HepG2 (cell line): ENCODE measurements around the gene TNP2. TPM values are rescaled to one million over a fixed set of nuclear protein-coding genes. Genes with fewer than 3 reads are reported as not detected.
A peak's percentile ranks its signal among the peaks of the same experiment; 100 is the strongest.

ENCODE experiments used
- ADNP ChIP-seq: sonication (generic); formaldehyde crosslinking; IDR thresholded peaks from 2 replicates; pipeline ENCODE4 v1.4.0; 2020; ENCODE audit warnings: missing genetic modification reagents
- ETV5 ChIP-seq: IDR thresholded peaks from 2 replicates; pipeline ENCODE4 v1.6.1; 2018; ENCODE audit warnings: missing biosample characterization, missing genetic modification reagents, inconsistent platforms, borderline replicate concordance
- FOXK1 ChIP-seq: sonication (generic); formaldehyde crosslinking; IDR thresholded peaks from 2 replicates; pipeline ENCODE4 v1.4.0; 2020; ENCODE audit warnings: low read depth, missing genetic modification reagents, borderline replicate concordance
- NFYC ChIP-seq: IDR thresholded peaks from 2 replicates; pipeline ENCODE4 v1.6.1; 2016; ENCODE audit warnings: missing genetic modification reagents, missing compliant biosample characterization
- PLRG1 ChIP-seq: fragments of 450-650 bp; conservative IDR thresholded peaks from 2 replicates; pipeline ENCODE4 v1.6.1; 2016
- PTBP1 ChIP-seq: fragments of 200-400 bp; formaldehyde crosslinking; IDR thresholded peaks from 2 replicates; pipeline ENCODE4 v1.6.1; 2018; ENCODE audit warnings: low read length, low read depth; ENCODE audit not compliant: poor library complexity, severe bottlenecking
- RFX5 ChIP-seq: IDR thresholded peaks from 2 replicates; pipeline ENCODE4 v1.6.1; 2011; ENCODE audit warnings: low read depth, low read length, improper control_type of control experiment
- SUZ12 ChIP-seq: fragments of 150-350 bp; IDR thresholded peaks from 2 replicates; pipeline ENCODE4 v1.6.1; 2014; ENCODE audit warnings: low read depth, low read length
- ZBTB7A ChIP-seq: sonication (generic); formaldehyde crosslinking; IDR thresholded peaks from 2 replicates; pipeline ENCODE4 v1.8.0; 2022; ENCODE audit warnings: mild to moderate bottlenecking, missing genetic modification reagents
- ZNF253 ChIP-seq: sonication (generic); formaldehyde crosslinking; IDR thresholded peaks from 2 replicates; pipeline ENCODE4 v1.8.0; 2022; ENCODE audit warnings: mild to moderate bottlenecking, missing genetic modification reagents, borderline replicate concordance
- ZNF260 ChIP-seq: sonication (generic); formaldehyde crosslinking; IDR thresholded peaks from 2 replicates; pipeline ENCODE4 v1.4.0; 2020; ENCODE audit warnings: missing genetic modification reagents, low read depth, mild to moderate bottlenecking, borderline replicate concordance
- ZNF329 ChIP-seq: sonication (generic); formaldehyde crosslinking; IDR thresholded peaks from 2 replicates; pipeline ENCODE4 v1.9.0; 2021; ENCODE audit warnings: low read depth, mild to moderate bottlenecking, missing genetic modification reagents
- ZNF530 ChIP-seq: sonication (generic); formaldehyde crosslinking; IDR thresholded peaks from 2 replicates; pipeline ENCODE4 v1.5.0; 2020; ENCODE audit warnings: low read depth, mild to moderate bottlenecking, missing genetic modification reagents
- ZNF678 ChIP-seq: sonication (generic); formaldehyde crosslinking; IDR thresholded peaks from 2 replicates; pipeline ENCODE4 v1.4.0; 2020; ENCODE audit warnings: mild to moderate bottlenecking, missing genetic modification reagents
- ZNF720 ChIP-seq: sonication (generic); formaldehyde crosslinking; IDR thresholded peaks from 2 replicates; pipeline ENCODE4 v1.4.0; 2020; ENCODE audit warnings: missing genetic modification reagents
- ZNF737 ChIP-seq: sonication (generic); formaldehyde crosslinking; IDR thresholded peaks from 2 replicates; pipeline ENCODE4 v1.5.0; 2020; ENCODE audit warnings: missing genetic modification reagents, mild to moderate bottlenecking, borderline replicate concordance
- ZSCAN9 ChIP-seq: IDR thresholded peaks from 2 replicates; pipeline ENCODE4 v1.6.1; 2016; ENCODE audit warnings: borderline replicate concordance
- polyA plus RNA-seq, 8 experiments: library from polyadenylated mRNA; depleted of rRNA in 3 of 8; stranded (reverse) in 7 of 8; unstranded in 1 of 8; fragments of >200 nt; fragmentation: Illumina TruSeq in 4 of 8; extraction: Trizol in 4 of 8; gene quantifications; 2 replicates each; pipeline versions ENCODE4 v1.2.1 to v1.2.3, GENCODE V29; 2011 to 2016; ENCODE audit warnings: low read depth in 4 of 8, missing spikeins in 1 of 8, mixed read lengths in 1 of 8; ENCODE audit not compliant: insufficient read depth in 1 of 8
- total RNA-seq, 5 experiments: library from RNA; depleted of rRNA; stranded (reverse); fragments of >200 nt; fragmentation: Illumina TruSeq; extraction: Trizol; gene quantifications; 2 replicates each; pipeline ENCODE4 v1.2.3, GENCODE V29; 2016; ENCODE audit warnings: low read depth in 1 of 5
- TF ChIP-seq, protein P1 (sequence below): sonication (generic); formaldehyde crosslinking; IDR thresholded peaks from 2 replicates; pipeline ENCODE4 v1.5.0; 2020; ENCODE audit warnings: missing genetic modification reagents, mild to moderate bottlenecking, borderline replicate concordance
- TF ChIP-seq, protein P2 (sequence below): sonication (generic); formaldehyde crosslinking; IDR thresholded peaks from 2 replicates; pipeline ENCODE4 v1.4.0; 2020; ENCODE audit warnings: missing genetic modification reagents, borderline replicate concordance
- TF ChIP-seq, protein P3 (sequence below): sonication (generic); formaldehyde crosslinking; IDR thresholded peaks from 2 replicates; pipeline ENCODE4 v1.5.0; 2020; ENCODE audit warnings: mild to moderate bottlenecking, missing genetic modification reagents
- TF ChIP-seq, protein P4 (sequence below): sonication (generic); formaldehyde crosslinking; IDR thresholded peaks from 2 replicates; pipeline ENCODE4 v1.4.0; 2020; ENCODE audit warnings: low read depth, missing genetic modification reagents

TNP2 gene
- total and polyA plus RNA-seq, 2 of the 13 experiments (the other 11 are each of a cell fraction or from before 2014, with no cell fraction given), result not detected

DNA sequence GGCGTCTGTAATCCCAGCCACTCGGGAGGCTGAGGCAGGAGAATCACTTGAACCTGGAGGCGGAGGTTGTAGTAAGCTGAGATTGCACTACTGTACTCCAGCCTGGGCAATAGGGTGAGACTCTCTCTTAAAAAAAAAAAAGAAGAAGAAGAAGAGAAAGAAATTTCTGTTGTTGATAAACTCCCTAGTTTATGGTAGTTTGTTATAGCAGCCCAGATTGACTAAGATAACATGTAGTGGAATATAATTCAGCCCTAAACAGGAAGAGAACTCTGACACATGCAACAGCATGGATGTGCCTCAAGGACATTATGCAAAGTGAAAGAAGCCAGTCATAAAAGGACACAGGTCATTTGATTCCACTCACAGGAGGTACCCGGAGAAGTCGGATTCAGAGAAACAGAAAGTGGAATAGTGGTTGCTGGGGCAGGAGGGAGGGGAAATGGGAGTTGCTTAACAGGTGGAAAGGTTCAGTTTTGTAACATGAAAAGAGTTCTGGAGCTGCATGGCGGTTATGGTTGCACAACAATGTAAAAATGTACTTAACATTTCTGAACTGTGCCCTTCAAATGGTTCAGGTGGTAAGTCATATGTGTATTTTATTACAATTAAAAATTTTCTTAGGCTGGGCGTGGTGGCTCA, 38.0 kb upstream of the TNP2 start (continued):
- TF ChIP-seq, protein P1, sequence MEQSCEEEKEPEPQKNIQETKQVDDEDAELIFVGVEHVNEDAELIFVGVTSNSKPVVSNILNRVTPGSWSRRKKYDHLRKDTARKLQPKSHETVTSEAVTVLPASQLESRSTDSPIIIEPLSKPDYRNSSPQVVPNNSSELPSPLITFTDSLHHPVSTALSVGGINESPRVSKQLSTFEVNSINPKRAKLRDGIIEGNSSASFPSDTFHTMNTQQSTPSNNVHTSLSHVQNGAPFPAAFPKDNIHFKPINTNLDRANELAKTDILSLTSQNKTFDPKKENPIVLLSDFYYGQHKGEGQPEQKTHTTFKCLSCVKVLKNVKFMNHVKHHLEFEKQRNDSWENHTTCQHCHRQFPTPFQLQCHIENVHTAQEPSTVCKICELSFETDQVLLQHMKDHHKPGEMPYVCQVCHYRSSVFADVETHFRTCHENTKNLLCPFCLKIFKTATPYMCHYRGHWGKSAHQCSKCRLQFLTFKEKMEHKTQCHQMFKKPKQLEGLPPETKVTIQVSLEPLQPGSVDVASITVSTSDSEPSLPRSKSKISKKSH (CRISPR knock-in tag), result no peak
- TF ChIP-seq ETV5 (peak; percentile 63; the same call in 1 of the 2 replicates), FOXK1 (CRISPR knock-in tag) (peak; percentile 78), SUZ12 (no peak), ZNF260 (no peak), ZNF737 (CRISPR knock-in tag) (no peak), PLRG1 (no peak), ZNF253 (CRISPR knock-in tag) (no peak), ZNF720 (no peak), NFYC (CRISPR knock-in tag) (peak; percentile 21), PTBP1 (no peak), ZSCAN9 (peak; percentile 78; the same call in 1 of the 2 replicates), ZNF530 (CRISPR knock-in tag) (no peak), RFX5 (0 out of 2 replicates have a peak, but pooled peaks have one; percentile 58), ZNF678 (CRISPR knock-in tag) (no peak), ADNP (peak; percentile 74), ZNF329 (CRISPR knock-in tag) (no peak), ZBTB7A (CRISPR knock-in tag) (no peak)
- TF ChIP-seq, protein P2, sequence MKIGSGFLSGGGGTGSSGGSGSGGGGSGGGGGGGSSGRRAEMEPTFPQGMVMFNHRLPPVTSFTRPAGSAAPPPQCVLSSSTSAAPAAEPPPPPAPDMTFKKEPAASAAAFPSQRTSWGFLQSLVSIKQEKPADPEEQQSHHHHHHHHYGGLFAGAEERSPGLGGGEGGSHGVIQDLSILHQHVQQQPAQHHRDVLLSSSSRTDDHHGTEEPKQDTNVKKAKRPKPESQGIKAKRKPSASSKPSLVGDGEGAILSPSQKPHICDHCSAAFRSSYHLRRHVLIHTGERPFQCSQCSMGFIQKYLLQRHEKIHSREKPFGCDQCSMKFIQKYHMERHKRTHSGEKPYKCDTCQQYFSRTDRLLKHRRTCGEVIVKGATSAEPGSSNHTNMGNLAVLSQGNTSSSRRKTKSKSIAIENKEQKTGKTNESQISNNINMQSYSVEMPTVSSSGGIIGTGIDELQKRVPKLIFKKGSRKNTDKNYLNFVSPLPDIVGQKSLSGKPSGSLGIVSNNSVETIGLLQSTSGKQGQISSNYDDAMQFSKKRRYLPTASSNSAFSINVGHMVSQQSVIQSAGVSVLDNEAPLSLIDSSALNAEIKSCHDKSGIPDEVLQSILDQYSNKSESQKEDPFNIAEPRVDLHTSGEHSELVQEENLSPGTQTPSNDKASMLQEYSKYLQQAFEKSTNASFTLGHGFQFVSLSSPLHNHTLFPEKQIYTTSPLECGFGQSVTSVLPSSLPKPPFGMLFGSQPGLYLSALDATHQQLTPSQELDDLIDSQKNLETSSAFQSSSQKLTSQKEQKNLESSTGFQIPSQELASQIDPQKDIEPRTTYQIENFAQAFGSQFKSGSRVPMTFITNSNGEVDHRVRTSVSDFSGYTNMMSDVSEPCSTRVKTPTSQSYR (CRISPR knock-in tag), result peak; percentile 29; the same call in 1 of the 2 replicates
- TF ChIP-seq, protein P3, sequence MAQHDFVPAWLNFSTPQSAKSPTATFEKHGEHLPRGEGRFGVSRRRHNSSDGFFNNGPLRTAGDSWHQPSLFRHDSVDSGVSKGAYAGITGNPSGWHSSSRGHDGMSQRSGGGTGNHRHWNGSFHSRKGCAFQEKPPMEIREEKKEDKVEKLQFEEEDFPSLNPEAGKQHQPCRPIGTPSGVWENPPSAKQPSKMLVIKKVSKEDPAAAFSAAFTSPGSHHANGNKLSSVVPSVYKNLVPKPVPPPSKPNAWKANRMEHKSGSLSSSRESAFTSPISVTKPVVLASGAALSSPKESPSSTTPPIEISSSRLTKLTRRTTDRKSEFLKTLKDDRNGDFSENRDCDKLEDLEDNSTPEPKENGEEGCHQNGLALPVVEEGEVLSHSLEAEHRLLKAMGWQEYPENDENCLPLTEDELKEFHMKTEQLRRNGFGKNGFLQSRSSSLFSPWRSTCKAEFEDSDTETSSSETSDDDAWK (CRISPR knock-in tag), result no peak
- TF ChIP-seq, protein P4, sequence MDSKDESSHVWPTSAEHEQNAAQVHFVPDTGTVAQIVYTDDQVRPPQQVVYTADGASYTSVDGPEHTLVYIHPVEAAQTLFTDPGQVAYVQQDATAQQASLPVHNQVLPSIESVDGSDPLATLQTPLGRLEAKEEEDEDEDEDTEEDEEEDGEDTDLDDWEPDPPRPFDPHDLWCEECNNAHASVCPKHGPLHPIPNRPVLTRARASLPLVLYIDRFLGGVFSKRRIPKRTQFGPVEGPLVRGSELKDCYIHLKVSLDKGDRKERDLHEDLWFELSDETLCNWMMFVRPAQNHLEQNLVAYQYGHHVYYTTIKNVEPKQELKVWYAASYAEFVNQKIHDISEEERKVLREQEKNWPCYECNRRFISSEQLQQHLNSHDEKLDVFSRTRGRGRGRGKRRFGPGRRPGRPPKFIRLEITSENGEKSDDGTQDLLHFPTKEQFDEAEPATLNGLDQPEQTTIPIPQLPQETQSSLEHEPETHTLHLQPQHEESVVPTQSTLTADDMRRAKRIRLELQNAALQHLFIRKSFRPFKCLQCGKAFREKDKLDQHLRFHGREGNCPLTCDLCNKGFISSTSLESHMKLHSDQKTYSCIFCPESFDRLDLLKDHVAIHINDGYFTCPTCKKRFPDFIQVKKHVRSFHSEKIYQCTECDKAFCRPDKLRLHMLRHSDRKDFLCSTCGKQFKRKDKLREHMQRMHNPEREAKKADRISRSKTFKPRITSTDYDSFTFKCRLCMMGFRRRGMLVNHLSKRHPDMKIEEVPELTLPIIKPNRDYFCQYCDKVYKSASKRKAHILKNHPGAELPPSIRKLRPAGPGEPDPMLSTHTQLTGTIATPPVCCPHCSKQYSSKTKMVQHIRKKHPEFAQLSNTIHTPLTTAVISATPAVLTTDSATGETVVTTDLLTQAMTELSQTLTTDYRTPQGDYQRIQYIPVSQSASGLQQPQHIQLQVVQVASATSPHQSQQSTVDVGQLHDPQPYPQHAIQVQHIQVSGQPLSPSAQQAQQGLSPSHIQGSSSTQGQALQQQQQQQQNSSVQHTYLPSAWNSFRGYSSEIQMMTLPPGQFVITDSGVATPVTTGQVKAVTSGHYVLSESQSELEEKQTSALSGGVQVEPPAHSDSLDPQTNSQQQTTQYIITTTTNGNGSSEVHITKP (CRISPR knock-in tag), result peak; percentile 89
